ENCODE results near the gene UBE2G2.

The UBE2G2 gene

GRCh38 chr21:44738621-44739020 is 63.0 kb downstream of the UBE2G2 start:
- ATAC-seq = no peak
- TF ChIP-seq TCF4 (CRISPR knock-in tag; IDR thresholded peaks at IDR 0.05; ENCODE audit: borderline replicate concordance) (no peak), SNAI2 (CRISPR knock-in tag; IDR thresholded peaks at IDR 0.05) (no peak), ZFP30 (CRISPR knock-in tag; IDR thresholded peaks at IDR 0.05) (no peak), ZFP3 (CRISPR knock-in tag; IDR thresholded peaks at IDR 0.05) (no peak), OSR1 (CRISPR knock-in tag; IDR thresholded peaks at IDR 0.05) (no peak), PPARA (CRISPR knock-in tag; IDR thresholded peaks at IDR 0.05; ENCODE audit: borderline replicate concordance) (no peak), RARB (CRISPR knock-in tag; IDR thresholded peaks at IDR 0.05) (no peak), GLIS3 (CRISPR knock-in tag; IDR thresholded peaks at IDR 0.05) (no peak), TSHZ2 (CRISPR knock-in tag; IDR thresholded peaks at IDR 0.05) (no peak), CSDC2 (CRISPR knock-in tag; IDR thresholded peaks at IDR 0.05) (no peak), ARNTL (CRISPR knock-in tag; IDR thresholded peaks at IDR 0.05; ENCODE audit: borderline replicate concordance, low read depth) (no peak), BACH2 (CRISPR knock-in tag; IDR thresholded peaks at IDR 0.05; ENCODE audit: borderline replicate concordance) (no peak), ZC3H10 (CRISPR knock-in tag; IDR thresholded peaks at IDR 0.05) (no peak), CSRNP3 (CRISPR knock-in tag; IDR thresholded peaks at IDR 0.05) (no peak)
- TF ChIP-seq, protein P1, sequence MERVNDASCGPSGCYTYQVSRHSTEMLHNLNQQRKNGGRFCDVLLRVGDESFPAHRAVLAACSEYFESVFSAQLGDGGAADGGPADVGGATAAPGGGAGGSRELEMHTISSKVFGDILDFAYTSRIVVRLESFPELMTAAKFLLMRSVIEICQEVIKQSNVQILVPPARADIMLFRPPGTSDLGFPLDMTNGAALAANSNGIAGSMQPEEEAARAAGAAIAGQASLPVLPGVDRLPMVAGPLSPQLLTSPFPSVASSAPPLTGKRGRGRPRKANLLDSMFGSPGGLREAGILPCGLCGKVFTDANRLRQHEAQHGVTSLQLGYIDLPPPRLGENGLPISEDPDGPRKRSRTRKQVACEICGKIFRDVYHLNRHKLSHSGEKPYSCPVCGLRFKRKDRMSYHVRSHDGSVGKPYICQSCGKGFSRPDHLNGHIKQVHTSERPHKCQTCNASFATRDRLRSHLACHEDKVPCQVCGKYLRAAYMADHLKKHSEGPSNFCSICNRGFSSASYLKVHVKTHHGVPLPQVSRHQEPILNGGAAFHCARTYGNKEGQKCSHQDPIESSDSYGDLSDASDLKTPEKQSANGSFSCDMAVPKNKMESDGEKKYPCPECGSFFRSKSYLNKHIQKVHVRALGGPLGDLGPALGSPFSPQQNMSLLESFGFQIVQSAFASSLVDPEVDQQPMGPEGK (CRISPR knock-in tag; IDR thresholded peaks at IDR 0.05; ENCODE audit: borderline replicate concordance) = no peak
- TF ChIP-seq, protein P2, sequence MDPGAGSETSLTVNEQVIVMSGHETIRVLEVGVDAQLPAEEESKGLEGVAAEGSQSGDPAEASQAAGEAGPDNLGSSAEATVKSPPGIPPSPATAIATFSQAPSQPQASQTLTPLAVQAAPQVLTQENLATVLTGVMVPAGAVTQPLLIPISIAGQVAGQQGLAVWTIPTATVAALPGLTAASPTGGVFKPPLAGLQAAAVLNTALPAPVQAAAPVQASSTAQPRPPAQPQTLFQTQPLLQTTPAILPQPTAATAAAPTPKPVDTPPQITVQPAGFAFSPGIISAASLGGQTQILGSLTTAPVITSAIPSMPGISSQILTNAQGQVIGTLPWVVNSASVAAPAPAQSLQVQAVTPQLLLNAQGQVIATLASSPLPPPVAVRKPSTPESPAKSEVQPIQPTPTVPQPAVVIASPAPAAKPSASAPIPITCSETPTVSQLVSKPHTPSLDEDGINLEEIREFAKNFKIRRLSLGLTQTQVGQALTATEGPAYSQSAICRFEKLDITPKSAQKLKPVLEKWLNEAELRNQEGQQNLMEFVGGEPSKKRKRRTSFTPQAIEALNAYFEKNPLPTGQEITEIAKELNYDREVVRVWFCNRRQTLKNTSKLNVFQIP (CRISPR knock-in tag; IDR thresholded peaks at IDR 0.05; ENCODE audit: borderline replicate concordance, low read depth) = no peak

- no peak for ATAC-seq
- TF ChIP-seq ZNF565 (CRISPR knock-in tag; conservative IDR thresholded peaks at IDR 0.05; ENCODE audit: low read depth) = no peak
- TF ChIP-seq, protein P1 (CRISPR knock-in tag; IDR thresholded peaks at IDR 0.05; ENCODE audit: borderline replicate concordance) = no peak
- no peak for TF ChIP-seq ZC3H10 (CRISPR knock-in tag; IDR thresholded peaks at IDR 0.05)
- no peak for TF ChIP-seq SNAI2 (CRISPR knock-in tag; IDR thresholded peaks at IDR 0.05)
- no peak for TF ChIP-seq ZNF70 (CRISPR knock-in tag; IDR thresholded peaks at IDR 0.05)
- TF ChIP-seq ZFP30 (CRISPR knock-in tag; IDR thresholded peaks at IDR 0.05) = no peak
- no peak for TF ChIP-seq ARNTL (CRISPR knock-in tag; IDR thresholded peaks at IDR 0.05; ENCODE audit: borderline replicate concordance, low read depth)
- no peak for TF ChIP-seq CSRNP3 (CRISPR knock-in tag; IDR thresholded peaks at IDR 0.05)
- no peak for TF ChIP-seq OSR1 (CRISPR knock-in tag; IDR thresholded peaks at IDR 0.05)
- no peak for TF ChIP-seq ZNF8 (CRISPR knock-in tag; IDR thresholded peaks at IDR 0.05)
- no peak for TF ChIP-seq RARB (CRISPR knock-in tag; IDR thresholded peaks at IDR 0.05)
- no peak for TF ChIP-seq BACH2 (CRISPR knock-in tag; IDR thresholded peaks at IDR 0.05; ENCODE audit: borderline replicate concordance)
- TF ChIP-seq TSHZ2 (CRISPR knock-in tag; IDR thresholded peaks at IDR 0.05) = no peak
- TF ChIP-seq TCF4 (CRISPR knock-in tag; IDR thresholded peaks at IDR 0.05; ENCODE audit: borderline replicate concordance) = no peak
- no peak for TF ChIP-seq ISL1 (CRISPR knock-in tag; IDR thresholded peaks at IDR 0.05)
- TF ChIP-seq ESRRG (CRISPR knock-in tag; IDR thresholded peaks at IDR 0.05) = no peak
Measured at GRCh38 chr21:44737706-44738354, 63.8 kb downstream of the UBE2G2 start.

Measured in SK-N-SH treated with all-trans-retinoic acid at 6 μM for 48 hours (cell line).